Vagina (tissue), 2 donors: ENCODE measurements around the gene TNS2. TPM values are rescaled to one million over a fixed set of nuclear protein-coding genes. Genes with fewer than 3 reads are reported as not detected.

Source experiments
- DNase-seq, 2 donors: peaks; one replicate each; pipeline ENCODE4 v3.0.0-alpha.2; 2017; ENCODE audit errors: extremely low spot score in 2 of 2
- H3K27ac ChIP-seq: fragments of 200-600 bp; sonication (generic); one replicate; pipeline ENCODE4 v1.5.1; 2019
- H3K27me3 ChIP-seq: fragments of 200-600 bp; sonication (generic); one replicate; pipeline ENCODE4 v1.5.1; 2019
- H3K36me3 ChIP-seq, 2 donors: fragments of 200-600 bp; sonication (generic); one replicate each; pipeline ENCODE4 v1.5.1; 2017 to 2019
- H3K4me1 ChIP-seq: fragments of 200-600 bp; sonication (generic); one replicate; pipeline ENCODE4 v1.5.1; 2019
- H3K4me3 ChIP-seq, 2 donors: fragments of 200-600 bp; sonication (generic); 1 replicate in 1 of 2; 2 replicates in 1 of 2; pipeline ENCODE4 v1.5.1; 2016 to 2019
- H3K9me3 ChIP-seq: fragments of 200-600 bp; sonication (generic); one replicate; pipeline ENCODE4 v1.5.1; 2019
- CTCF ChIP-seq, 3 experiments: fragments of 450-650 bp in 2 of 3; fragments of 200-600 bp in 1 of 3; sonication (generic) in 1 of 3; IDR thresholded peaks; one replicate each; pipeline ENCODE4 v1.5.1; 2017 to 2019; ENCODE audit warnings: antibody characterized with exemption in 3 of 3, mild to moderate bottlenecking in 2 of 3, moderate library complexity in 2 of 3
- POLR2A ChIP-seq, 2 donors: fragments of 450-650 bp; IDR thresholded peaks; one replicate each; pipeline ENCODE4 v1.6.1; 2017; ENCODE audit warnings: antibody characterized with exemption in 2 of 2, mild to moderate bottlenecking in 2 of 2, moderate library complexity in 2 of 2
- POLR2AphosphoS5 ChIP-seq, 2 donors: sonication (generic); formaldehyde crosslinking; IDR thresholded peaks; one replicate each; pipeline ENCODE4 v1.9.0; 2017; ENCODE audit warnings: antibody characterized with exemption in 2 of 2, mild to moderate bottlenecking in 2 of 2, low read depth in 1 of 2; ENCODE audit not compliant: insufficient read depth in 1 of 2
- intact Hi-C: fragments of 100-400 bp; cut with DNase I; formaldehyde crosslinking; loops from one replicate; pipeline ENCODE4 v1.15.1; 2023
- total RNA-seq: library from RNA; depleted of rRNA; stranded (reverse); fragments of >200 nt; gene quantifications from one replicate; pipeline ENCODE4 v1.2.3, GENCODE V29; 2016

The TNS2 gene
- total RNA-seq, 1 donor from 2014 or later, result 235 TPM

- Histone ChIP-seq H3K4me1 (peaks cover 39% of the 10 kb centered on the region), H3K4me3 (peak overlapping the region; percentile 58 to 70), H3K36me3 (peaks cover 0 to 6% of the 10 kb centered on the region in 2 donors), H3K9me3 (no peaks in the 10 kb centered on the region), H3K27ac (peak overlapping the region; percentile 84), H3K27me3 (no peaks in the 10 kb centered on the region)
- peak in 1 of 2 donors; percentile 96 for DNase-seq
- TF ChIP-seq CTCF (IDR thresholded peaks at IDR 0.05) (no peak), POLR2AphosphoS5 (IDR thresholded peaks at IDR 0.05; ENCODE audit: insufficient read depth in 1 of 2, low read depth in 1 of 2) (peak; percentile 71 to 86), POLR2A (IDR thresholded peaks at IDR 0.05) (peak in 1 of 2 donors; percentile 35)
- intact Hi-C loops, result loop anchor here (10.0 kb wide), 1 partner anchor 51 kb away; no protein-coding TSS in a partner anchor
These were observed 46.4 kb downstream of the TNS2 start for GRCh38 chr12:53096089-53096741.

- Histone ChIP-seq H3K9me3 (no peaks in the 10 kb centered on the region), H3K4me3 (peak overlapping the region; percentile 58 to 70), H3K27ac (peak overlapping the region; percentile 84), H3K36me3 (peaks cover 0 to 10% of the 10 kb centered on the region in 2 donors), H3K4me1 (peaks cover 39% of the 10 kb centered on the region), H3K27me3 (no peaks in the 10 kb centered on the region)
- TF ChIP-seq POLR2A (IDR thresholded peaks at IDR 0.05) (no peak), POLR2AphosphoS5 (IDR thresholded peaks at IDR 0.05; ENCODE audit: insufficient read depth in 1 of 2, low read depth in 1 of 2) (no peak), CTCF (IDR thresholded peaks at IDR 0.05) (no peak)
- intact Hi-C loops, result loop anchor here (10.0 kb wide), 1 partner anchor 52 kb away; no protein-coding TSS in a partner anchor
- no peak for DNase-seq
These were observed 46.9 kb downstream of the TNS2 start for GRCh38 chr12:53096759-53097158.

GRCh38 chr12:53097207-53097563 is 47.3 kb downstream of the TNS2 start:
- peaks cover 39% of the 10 kb centered on the region for H3K4me1 ChIP-seq
- intact Hi-C loops, result loop anchor here (10.0 kb wide), 1 partner anchor 52 kb away; no protein-coding TSS in a partner anchor

GRCh38 chr12:53097564-53098353 is 47.9 kb downstream of the TNS2 start, which contains the start of gene IGFBP6:
Gene IGFBP6, plus strand, starts transcription at chr12:53097667. Its CDS starts 51 bp downstream, at chr12:53097718.
- intact Hi-C loops, result loop anchor here (10.0 kb wide), 1 partner anchor 53 kb away; no protein-coding TSS in a partner anchor
- H3K36me3 ChIP-seq, result peaks cover 0 to 14% of the 10 kb centered on the region in 2 donors
- DNase-seq, result no peak
- H3K27me3 ChIP-seq, result no peaks in the 10 kb centered on the region
- H3K27ac ChIP-seq, result peak within 1 kb of the TSS; percentile 84
- no peaks in the 10 kb centered on the region for H3K9me3 ChIP-seq
- TF ChIP-seq POLR2A (IDR thresholded peaks at IDR 0.05) (peak in 1 of 2 donors; percentile 34), POLR2AphosphoS5 (IDR thresholded peaks at IDR 0.05; ENCODE audit: insufficient read depth in 1 of 2, low read depth in 1 of 2) (peak in 1 of 2 donors; percentile 86), CTCF (IDR thresholded peaks at IDR 0.05) (no peak)
- H3K4me3 ChIP-seq, result peak within 1 kb of the TSS; percentile 58 to 70
- peaks cover 39% of the 10 kb centered on the region for H3K4me1 ChIP-seq

More at GRCh38 chr12:53097207-53097563, 47.3 kb downstream of the TNS2 start:
- no peaks in the 10 kb centered on the region for H3K9me3 ChIP-seq
- no peak for DNase-seq
- H3K27me3 ChIP-seq, result no peaks in the 10 kb centered on the region
- TF ChIP-seq CTCF (IDR thresholded peaks at IDR 0.05) (no peak), POLR2A (IDR thresholded peaks at IDR 0.05) (no peak), POLR2AphosphoS5 (IDR thresholded peaks at IDR 0.05; ENCODE audit: insufficient read depth in 1 of 2, low read depth in 1 of 2) (peak in 1 of 2 donors; percentile 17)
- H3K4me3 ChIP-seq, result peak overlapping the region; percentile 58 to 70
- peak overlapping the region; percentile 84 for H3K27ac ChIP-seq
- peaks cover 0 to 14% of the 10 kb centered on the region in 2 donors for H3K36me3 ChIP-seq
